ENCODE results near the gene COIL.

The COIL gene

GRCh38 chr17:56913353-56913866 is 47.4 kb downstream of the COIL start:
- DNase-seq (ENCODE audit: low spot score), result no peak
- TF ChIP-seq CTCF (IDR thresholded peaks at IDR 0.05; ENCODE audit: extremely low read depth, missing control alignments), result no peak

GRCh38 chr17:56913000-56913311 is 47.9 kb downstream of the COIL start:
- no peak for TF ChIP-seq CTCF (IDR thresholded peaks at IDR 0.05; ENCODE audit: extremely low read depth, missing control alignments)

GRCh38 chr17:56912105-56912999 is 48.5 kb downstream of the COIL start:
- no peak for DNase-seq (ENCODE audit: low spot score)

More at GRCh38 chr17:56913000-56913311, 47.9 kb downstream of the COIL start:
- DNase-seq (ENCODE audit: low spot score), result no peak

GRCh38 chr17:56910509-56911235 is 50.2 kb downstream of the COIL start:
- TF ChIP-seq CTCF (IDR thresholded peaks at IDR 0.05; ENCODE audit: extremely low read depth, missing control alignments), result no peak
- DNase-seq (ENCODE audit: low spot score), result no peak

More at GRCh38 chr17:56912105-56912999, 48.5 kb downstream of the COIL start:
- no peak for TF ChIP-seq CTCF (IDR thresholded peaks at IDR 0.05; ENCODE audit: extremely low read depth, missing control alignments)

GRCh38 chr17:56909742-56910508 is 50.9 kb downstream of the COIL start:
- no peak for TF ChIP-seq CTCF (IDR thresholded peaks at IDR 0.05; ENCODE audit: extremely low read depth, missing control alignments)
- no peak for DNase-seq (ENCODE audit: low spot score)

GRCh38 chr17:56908001-56908542 is 52.8 kb downstream of the COIL start:
- peak; percentile 70 for DNase-seq (ENCODE audit: low spot score)
- no peak for TF ChIP-seq CTCF (IDR thresholded peaks at IDR 0.05; ENCODE audit: extremely low read depth, missing control alignments)
